GM19351 (cell line): ENCODE results near the gene NXN.
"Not testable (repeated sequence)": the region's sequence is repeated elsewhere in the genome, so short reads cannot be mapped to it uniquely, and the experiment has no call there.

Source experiments
- ATAC-seq: cut with Tn5 transposase; IDR thresholded peaks from one replicate; pipeline ENCODE4 v1.9.1; 2021; ENCODE audit warnings: mild to moderate bottlenecking, moderate library complexity; ENCODE audit not compliant: unreplicated experiment

Gene NXN

GRCh38 chr17:838486-838885 is 141.1 kb downstream of the NXN start:
- no peak for ATAC-seq

DNA sequence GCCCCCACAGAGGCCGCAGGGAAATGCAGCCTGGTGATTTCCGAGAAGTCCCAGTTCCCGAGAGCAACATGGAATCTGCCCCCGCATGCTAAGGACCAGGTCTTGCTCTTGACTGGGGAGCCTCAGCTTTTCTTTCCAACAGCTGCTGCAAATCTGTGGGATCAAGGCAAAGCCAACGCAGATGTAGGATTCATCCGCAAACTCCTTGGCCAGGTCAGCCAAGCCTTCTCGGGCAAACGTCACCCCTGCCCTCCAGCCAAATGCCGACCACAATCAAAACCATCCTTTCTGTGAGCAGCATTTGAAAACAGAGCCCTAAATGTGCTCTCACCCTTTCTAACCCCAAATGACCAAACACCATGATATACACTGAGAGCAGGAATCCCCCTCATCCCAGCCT is 143.4 kb downstream of the NXN start:
- no peak for ATAC-seq

DNA sequence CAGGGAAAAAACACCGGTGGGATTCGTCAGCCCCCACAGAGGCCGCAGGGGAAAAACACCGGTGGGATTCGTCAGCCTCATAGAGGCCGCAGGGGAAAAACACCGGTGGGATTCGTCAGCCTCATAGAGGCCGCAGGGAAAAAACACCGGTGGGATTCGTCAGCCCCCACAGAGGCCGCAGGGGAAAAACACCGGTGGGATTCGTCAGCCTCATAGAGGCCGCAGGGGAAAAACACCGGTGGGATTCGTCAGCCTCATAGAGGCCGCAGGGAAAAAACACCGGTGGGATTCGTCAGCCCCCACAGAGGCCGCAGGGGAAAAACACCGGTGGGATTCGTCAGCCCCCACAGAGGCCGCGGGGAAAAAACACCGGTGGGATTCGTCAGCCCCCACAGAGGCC is 143.9 kb downstream of the NXN start:
- not testable (repeated sequence) for ATAC-seq

GRCh38 chr17:835263-835662 is 144.3 kb downstream of the NXN start:
- no peak for ATAC-seq

- ATAC-seq = no peak
Measured at GRCh38 chr17:834136-834535, 145.4 kb downstream of the NXN start.

DNA sequence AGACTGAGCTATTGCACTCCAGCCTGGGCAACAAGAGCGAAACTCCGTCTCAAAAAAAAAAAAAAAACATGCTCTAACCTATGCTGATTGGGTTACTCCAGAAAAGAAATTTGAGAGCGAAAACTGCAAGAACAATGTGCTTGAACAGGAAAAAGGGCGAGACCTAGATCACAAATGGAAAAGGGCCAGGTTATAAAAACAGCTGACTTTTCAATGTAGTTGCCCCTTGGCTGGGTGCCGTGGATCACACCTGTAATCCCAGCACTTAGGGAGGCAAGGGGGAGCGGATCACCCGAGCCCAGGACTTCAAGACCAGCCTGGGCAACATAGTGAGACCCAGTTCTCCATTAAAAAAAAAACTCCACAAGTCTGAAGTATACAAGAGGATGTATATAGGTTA is 148.6 kb downstream of the NXN start:
- ATAC-seq = no peak

DNA sequence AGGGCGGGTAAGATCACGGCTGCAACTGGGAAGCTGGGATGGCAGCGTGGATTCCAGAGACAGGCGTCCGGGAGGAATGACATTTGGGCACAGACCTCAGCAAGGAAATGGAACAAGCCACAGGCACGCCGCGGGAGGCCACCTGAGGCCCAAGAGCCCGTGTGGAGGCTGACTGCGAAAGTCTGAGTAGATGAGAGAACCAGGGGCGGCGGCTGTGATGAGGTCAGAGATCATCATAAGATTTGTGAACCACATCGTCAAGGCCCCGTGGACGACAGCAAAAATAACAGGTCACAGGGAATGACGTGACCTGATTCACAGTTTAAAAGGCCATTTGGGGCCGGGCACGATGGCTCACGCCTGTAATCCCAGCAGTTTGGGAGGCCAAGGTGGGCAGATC is 149.2 kb downstream of the NXN start:
- ATAC-seq = no peak

DNA sequence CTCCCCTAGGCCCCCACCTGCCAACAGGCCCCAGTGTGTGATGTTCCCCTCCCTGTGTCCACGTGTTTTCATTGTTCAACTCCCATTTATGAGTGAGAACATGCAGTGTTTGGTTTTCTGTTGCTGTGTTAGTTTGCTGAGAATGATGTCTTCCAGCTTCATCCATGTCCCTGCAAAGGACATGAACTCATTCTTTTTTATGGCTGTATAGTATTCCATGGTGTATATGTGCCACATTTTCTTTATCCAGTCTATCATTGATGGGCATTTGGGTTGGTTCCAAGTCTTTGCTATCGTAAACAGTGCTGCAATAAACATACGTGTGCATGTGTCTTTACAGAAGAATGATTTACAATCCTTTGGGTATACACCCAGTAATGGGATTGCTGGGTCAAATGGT is 150.0 kb downstream of the NXN start:
- ATAC-seq = not testable (repeated sequence)

DNA sequence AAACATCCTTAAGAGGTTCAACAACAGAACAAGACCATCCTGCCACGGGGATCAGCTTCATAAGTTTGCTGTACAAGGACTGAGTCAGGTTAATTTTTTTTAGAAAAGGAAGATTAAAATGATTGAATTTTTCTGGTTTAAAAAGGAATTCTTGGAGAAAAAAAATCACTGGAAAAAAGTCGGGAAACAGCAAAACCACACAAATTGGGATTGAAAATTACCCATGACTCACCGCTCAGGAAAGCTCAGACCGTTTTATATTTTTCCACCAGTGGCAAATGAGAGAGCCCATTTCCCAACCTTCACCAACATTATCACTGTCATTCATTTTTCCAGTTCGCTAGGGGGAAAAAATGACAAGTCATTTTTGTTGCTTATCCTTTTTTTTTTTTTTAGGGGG is 150.8 kb downstream of the NXN start:
- ATAC-seq = no peak

- no peak for ATAC-seq
Measured at GRCh38 chr17:826778-827177, 152.8 kb downstream of the NXN start.

DNA sequence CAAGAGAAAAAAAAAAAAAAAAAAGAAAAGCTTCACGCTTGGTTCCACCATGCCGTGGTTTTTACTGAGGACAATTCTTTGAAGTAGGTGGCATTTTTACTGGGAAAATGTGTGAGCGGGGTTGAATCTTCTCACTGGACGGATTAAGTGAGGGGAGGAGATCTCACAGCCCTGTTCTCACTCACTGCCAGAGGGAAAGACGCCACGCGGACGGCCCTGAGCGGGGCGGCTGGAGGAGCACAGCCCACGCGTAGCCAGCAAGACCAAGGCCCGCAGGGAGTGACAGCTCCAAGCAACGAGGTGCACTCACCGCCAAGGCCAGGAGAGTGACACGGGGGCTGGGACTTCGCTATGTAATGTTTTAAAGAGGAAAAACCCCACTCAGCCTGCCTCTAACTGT is 154.4 kb downstream of the NXN start:
- ATAC-seq = no peak

GRCh38 chr17:824378-824777 is 155.2 kb downstream of the NXN start:
- ATAC-seq = no peak

- ATAC-seq = no peak
Measured at GRCh38 chr17:823501-823902, 156.1 kb downstream of the NXN start.

DNA sequence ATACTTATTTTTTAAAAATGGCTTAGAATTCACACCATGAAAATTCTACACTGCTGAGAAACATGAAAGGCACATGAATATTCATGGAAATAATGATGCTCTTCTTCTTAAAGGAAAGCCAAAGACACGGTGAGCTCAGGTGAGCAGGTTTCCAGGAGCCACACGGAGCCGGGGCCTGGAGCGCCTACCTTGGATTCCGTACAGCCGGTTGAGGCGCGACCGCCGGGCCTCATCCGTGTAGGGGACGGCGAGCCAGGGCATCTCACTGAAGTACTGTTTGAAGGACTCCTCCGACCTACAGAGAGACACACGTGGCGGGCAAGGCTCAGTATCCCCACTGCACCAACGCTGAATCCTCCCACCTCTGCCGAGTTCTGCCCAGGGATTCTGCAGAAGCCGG is 160.3 kb downstream of the NXN start:
- no peak for ATAC-seq

- ATAC-seq = no peak
Measured at GRCh38 chr17:814371-814770, 165.2 kb downstream of the NXN start.

- no peak for ATAC-seq
Measured at GRCh38 chr17:812638-813204, 166.9 kb downstream of the NXN start.

- ATAC-seq = no peak
Measured at GRCh38 chr17:811051-811784, 168.4 kb downstream of the NXN start.

GRCh38 chr17:807523-808294 is 171.9 kb downstream of the NXN start:
- no peak for ATAC-seq

GRCh38 chr17:806781-807522 is 172.6 kb downstream of the NXN start:
- ATAC-seq = no peak

DNA sequence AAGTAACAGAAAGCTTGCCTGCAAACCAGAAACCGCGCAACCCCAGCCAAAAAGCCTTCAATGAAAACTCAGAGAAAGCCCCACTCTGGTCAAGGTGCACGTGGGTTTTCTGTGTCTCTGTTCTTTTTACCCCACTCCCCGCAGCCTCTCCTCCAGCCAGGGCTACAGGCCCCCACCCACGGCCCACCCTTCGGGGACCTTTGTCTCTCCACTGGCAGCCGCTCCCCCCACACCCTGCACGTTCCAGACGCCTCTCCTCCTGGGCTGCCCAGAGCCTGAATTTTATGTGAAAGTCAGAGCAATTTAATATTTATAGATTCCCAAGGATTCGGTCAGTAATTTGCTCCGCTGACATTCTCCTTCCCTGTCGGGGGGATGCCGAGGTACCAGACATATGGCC is 173.2 kb downstream of the NXN start:
- no peak for ATAC-seq

GRCh38 chr17:805886-806285 is 173.7 kb downstream of the NXN start:
- ATAC-seq = not testable (repeated sequence)
